CMK (cell line): Measurements from ENCODE around the gene ATRN.
"Not testable (repeated sequence)": the region's sequence is repeated elsewhere in the genome, so short reads cannot be mapped to it uniquely, and the experiment has no call there.

Source experiments
- DNase-seq: peaks from one replicate; pipeline ENCODE4 v3.0.0-alpha.2; 2010; ENCODE audit warnings: low read depth

The ATRN gene

DNA sequence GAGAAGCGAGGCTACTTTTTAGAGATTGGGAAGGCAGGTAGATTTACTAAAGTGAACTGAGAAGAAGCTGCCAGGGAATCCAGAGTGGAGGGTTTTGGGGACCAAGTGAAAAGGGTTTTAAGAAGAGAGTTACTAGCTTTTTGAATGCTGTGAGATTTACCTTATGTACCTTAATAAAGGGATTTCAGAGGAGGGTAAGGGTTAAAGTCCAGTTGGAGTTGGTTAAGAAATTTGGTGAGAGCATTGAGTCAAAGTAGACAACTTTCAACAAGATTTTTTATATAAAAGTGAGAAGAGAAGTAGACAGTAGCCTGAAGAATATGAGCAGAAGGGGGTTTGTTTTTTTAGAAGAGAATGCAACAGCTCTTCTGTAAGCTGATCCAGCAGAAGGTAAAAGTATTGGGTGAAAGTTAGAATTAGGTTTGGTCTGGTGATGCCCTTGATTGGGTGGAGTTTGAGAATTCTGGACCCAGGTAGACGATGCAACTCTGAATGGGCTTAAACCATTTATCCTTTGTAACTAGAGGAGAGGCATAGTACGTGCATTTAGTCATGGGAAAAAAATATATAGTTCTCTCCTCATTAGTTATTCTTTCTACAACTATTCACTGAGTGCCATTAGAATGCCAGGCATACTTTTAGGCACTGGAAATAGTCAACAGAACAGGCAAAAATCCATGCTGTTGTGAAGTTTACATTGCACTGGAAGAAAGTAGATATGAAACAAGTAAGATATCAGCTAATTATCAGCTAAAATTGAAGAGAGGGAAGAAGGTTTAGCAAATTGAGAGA, 44.8 kb downstream of the ATRN start:
- DNase-seq, result no peak

DNA sequence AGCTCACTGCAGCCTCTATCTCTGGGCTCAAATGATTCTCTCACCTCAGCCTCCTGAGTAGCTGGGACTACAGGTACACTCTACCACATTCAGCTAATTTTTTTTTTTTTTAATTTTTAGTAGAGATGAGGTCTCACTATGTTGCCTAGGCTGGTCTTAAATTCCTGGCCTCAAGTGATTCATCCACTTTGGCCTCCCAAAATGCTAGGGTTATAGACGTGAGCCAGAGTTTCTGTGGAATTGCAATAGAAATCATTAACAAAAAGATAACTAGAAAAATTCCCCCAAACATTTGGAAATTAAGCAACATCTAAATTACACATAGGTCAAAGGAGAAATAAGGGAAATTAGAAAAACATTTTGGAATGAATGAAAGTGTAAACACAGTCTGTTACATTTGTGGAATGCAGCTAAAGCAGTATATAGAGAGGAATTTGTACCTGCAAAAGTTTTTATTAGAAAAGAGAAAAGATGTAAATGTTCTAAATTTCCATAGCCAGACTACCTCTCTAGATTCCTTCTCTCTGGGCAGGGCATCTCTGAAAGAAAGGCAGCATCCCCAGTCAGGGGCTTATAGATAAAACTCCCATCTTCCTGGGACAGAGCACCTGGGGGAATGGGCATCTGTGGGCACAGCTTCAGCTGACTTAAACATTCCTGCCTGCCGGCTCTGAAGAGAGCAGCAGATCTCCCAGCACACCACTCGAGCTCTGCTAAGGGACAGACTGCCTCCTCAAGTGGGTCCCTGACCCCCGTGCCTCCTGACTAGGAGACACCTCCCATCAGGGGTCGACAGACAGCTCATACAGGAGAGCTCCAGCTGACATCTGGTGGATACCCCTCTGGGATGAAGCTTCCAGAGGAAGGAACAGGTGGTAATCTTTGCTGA, 51.3 kb downstream of the ATRN start:
- no peak for DNase-seq

DNA sequence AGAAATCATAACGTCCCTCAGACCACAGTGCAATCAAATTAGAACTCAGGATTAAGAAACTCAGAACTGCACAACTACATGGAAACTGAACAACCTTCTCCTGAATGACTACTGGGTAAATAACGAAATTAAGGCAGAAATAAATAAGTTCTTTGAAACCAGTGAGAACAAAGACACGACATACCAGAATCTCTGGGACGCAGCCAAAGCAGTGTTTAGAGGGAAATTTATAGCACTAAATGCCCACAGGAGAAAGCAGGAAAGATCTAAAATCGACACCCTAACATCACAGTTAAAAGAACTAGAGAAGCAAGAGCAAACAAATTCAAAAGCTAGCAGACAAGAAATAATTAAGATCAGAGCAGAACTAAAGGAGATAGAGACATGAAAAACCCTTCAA, 53.9 kb downstream of the ATRN start:
- not testable (repeated sequence) for DNase-seq

DNA sequence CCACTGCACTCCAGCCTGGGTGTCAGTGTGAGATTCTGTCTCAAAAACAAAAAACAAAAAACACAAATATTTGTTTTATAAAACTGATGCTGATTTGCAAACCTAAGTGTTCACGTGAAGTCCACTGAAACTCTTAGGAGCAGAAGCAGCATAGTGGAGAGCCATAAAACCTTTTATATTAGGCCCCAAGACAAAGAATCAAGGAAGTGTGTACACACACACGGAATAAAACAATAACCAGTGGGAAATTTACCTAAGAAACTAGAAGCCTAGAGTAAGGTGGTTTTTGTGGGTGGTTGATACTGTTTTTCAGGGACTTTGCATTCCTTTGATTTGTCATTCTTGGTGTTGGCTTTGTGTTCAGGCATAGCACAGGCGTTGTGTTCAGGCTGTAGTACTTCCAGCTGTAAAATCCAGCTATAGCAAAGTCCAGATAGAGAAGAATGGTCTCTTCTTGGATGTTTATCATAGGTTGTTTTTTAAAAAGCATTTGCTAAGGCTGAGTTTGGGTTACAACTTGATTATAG, 61.3 kb downstream of the ATRN start:
- no peak for DNase-seq

DNA sequence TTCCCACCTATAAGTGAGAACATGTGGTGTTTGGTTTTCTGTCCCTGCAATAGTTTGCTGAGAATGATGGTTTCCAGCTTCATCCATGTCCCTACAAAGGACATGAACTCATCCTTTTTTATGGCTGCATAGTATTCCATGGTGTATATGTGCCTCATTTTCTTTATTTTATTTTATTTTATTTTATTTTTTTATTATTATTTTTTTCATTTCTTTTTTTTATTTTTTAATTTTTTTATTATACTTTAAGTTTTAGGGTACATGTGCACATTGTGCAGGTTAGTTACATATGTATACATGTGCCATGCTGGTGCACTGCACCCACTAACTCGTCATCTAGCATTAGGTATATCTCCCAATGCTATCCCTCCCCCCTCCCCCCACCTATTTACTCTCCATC, 66.9 kb downstream of the ATRN start:
- not testable (repeated sequence) for DNase-seq

DNA sequence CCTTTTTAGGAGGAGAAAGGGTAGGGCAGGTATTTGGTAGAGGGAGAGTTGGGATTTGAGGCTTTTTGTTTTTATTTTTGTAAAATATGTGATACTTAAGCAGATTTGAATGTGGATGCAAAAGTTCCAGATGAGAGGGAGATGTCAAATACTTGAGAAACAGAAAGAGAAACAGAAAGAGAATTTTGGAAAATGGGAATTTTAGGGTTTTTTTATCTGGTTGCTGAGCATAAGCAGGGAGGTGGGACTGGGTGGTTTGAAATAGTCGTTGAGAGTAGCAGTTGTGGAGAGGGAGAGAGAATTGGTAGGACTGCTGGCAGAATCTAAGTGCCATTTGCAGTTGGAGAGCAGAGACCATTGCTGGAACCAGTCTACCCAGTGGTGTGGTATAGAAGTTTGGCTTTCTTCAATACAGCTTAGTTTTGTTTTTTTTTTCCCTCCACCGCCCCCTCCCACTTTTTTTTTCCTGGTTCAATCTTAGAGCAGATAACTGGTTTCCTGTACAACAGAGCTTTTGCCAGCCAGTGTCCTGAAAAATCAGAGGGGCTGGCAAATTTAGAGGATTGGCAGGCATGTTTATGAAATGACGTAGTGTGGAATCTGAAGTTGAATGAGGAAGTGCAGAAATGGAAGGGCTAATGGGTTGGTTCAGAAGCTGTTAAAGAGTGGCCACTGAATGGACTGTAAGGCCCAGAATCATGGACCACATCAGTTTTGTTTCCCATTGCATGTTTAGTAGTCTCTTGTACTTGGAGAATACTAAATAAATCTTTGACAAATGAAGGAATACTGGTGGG, 68.7 kb downstream of the ATRN start:
- DNase-seq, result no peak

DNA sequence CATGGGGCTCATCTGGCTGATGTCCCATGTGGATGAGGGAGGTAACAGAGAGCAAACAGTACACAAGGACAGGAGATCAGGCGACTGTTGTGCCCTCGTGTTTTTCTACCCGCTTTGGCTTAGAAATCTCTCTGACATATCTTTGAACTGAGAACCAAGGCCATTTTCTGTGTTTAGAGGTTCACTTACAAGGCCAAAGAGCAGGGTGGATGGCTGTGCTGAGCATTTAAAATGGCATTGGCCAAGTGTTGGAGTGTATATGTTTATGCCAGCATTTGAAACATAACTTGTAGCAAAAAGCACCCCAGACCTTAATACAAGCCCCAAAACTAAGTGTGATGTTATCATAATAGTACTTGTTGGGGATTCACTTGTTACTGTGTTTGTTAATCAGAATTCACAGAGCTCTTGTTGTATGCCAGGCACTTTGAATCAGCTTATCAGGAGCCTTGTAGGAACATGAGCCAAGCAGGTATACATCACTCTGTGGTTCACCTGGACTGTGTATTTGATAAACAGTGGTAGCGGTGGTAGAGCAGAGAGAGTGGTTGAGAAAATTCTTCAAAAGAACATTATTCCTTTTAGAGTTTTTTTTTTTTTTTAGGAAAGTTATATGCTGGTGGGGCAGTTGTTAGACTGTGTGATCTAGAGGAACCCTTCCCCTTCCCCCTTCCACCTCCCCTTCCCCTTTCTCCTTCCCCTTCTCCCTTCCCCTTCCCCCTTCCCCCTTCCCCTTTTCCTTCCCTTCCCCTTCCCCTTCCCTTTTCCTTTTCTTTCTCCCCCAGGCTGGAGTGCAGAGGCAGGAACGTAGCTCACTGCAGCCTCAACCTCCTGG, 71.3 kb downstream of the ATRN start:
- DNase-seq, result no peak

DNA sequence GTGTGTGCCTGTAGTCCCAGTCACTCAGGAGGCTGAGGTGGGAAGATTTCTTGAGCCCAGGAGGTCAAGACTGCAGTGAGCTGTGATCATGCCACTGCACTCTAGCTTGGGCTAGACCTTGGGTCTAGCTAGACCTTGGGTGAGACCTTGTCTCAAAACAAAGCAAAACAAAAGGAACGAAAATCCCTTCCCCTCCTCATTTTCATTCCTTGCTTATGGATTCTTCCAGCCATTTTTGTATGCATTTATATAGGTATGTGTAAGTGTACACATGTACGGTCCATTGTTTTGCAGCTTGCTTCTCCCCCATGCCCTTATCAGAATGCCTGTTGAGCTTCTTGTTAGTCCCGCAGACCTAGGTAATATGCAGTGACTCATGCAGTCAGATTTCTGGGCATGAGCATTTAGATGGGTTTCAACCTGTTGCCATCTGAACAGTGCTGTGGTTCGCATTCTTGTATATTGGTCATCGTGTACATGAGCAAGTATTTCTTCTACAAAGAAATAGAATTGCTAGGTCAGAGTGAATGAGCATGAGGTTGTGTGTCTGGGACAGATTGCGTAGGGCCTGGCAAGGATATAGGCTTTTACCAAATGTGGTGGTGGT, 73.2 kb downstream of the ATRN start:
- DNase-seq, result no peak

DNA sequence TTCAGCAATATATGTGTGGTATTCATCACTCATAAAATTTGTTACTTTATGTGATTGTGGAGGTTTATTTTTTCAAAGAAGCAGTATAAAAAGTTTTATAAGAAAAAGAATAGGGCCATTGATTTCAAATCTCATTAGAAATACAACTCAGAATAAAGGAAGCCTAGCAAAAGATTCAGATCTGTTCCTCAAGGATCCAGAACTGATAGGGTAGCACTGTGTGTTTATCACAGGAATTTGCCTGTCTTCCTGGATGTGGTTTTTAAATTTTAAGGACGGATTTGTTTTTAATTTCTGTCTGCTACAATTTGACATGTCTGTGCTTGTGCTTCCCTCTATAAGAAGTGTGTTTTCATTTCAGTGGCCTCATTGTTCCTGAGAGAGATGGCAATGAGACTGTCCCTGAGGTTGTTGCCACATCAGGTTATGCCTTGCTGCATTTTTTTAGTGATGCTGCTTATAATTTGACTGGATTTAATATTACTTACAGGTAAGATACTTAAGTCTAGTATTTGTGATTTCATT, 74.6 kb downstream of the ATRN start:
- no peak for DNase-seq

DNA sequence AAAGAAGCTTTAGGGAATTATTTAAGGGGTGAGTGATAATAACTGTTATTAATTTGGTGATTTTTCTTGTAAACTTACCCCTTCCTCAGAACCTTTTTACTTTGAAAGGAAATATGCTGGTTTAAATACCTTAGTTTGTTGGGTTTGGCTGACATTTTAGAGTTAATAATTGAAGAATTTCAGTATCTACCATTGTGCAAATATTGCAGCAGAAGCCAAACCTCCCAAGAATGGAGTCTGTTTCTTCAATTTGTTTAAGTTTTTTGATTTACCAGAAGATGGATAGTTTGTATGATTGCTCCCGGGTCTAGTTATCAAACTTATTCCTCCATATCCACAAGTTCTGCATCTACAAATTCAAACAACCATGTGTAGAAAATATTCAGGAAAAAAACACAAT, 77.1 kb downstream of the ATRN start:
- DNase-seq, result no peak

DNA sequence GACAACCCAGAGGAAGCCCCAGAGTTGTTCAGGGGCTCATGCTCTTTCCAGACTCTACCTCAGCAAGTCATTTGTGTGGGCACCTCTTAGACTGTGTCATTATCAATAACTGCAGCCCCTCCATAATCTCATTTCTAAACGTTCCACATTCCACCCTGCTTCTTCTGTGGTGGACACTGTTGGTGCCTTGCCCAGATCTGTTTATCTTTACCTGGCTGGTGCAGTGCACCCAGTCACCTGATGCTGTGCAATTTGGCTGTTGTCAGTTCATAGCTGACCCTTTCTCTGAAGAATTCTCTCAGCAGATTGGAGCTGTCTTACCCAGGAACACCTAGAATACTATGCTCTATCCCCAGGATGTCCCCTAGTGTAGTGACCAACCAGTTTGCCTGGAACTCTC, 80.0 kb downstream of the ATRN start:
- DNase-seq, result no peak

DNA sequence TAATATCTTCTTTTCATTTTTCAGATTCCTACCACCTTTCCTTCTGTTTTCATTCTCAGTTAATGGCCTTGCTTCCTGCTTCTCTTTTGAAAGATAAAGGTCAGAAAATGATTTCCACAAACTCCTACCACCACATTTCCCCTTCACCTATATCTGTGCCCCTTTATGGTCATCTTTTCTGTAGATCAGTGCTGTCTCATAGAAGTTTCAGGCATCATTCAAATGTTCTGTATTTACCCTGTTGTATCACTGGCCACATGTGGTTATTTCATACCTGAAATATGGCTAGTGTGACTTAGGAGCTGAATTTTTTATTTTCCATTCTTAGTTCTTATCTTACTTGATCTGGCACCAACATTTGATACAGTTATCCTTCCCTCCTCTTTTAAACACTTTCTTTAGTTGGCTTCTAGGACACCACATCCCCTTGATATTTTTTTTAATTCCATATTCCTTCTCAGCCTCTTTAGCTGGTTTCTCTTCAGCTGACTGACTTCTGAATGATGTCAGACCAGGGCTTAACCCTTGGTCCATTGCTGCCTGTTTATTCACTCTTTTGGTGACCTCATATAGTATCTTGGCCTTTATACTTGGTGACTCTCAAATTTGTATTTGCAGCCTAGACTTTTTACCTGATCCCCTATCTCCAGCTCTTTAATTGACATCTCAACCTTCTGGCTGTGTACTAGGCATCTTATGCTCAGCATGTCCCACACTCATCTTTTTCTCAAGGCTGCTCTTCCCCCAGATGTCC, 81.0 kb downstream of the ATRN start:
- DNase-seq, result no peak

DNA sequence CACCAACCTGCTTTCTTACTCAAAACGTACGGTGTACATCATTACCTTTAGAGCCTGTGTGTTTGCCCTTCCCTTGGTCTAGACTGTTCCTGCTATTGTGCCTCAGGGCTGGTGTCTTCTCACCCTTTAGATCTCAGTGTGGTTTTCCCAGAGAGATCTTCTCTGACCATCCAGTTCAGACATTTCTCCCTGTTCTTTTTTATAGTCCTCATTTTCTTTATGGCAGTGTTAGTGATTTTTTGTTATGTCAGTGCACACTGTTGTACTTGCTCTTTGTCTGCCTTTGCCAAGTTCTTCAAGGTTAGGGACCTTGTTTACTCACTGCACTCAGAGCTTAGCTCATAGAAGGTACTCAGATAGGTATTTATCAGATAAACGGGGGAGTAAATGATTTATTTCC, 82.8 kb downstream of the ATRN start:
- no peak for DNase-seq

DNA sequence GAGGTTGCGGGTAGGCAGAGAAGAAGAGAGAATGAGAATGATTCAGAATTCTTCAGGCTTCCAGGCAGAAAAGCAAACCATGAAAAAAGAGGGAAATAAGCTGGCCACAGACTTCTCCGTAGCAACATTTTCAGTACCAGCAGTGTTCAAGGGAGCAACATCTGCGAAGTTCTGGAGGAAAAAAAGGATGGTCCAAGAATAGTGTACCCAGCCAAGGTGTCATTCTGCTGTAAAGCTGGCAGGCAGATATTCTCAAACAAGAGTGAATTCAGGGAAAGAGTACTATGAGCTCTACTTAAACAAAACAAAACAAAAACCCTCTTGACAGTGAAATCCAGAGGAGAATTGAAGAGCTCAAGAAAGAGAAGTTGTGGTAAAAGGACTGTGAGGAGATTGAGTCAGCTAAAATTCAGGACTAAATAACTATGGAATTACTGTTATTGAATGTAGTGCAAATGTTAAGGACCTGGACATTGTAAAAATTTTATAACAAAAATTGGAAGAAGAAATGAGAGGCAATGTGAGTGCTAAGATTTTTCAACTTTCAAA, 86.5 kb downstream of the ATRN start:
- no peak for DNase-seq

DNA sequence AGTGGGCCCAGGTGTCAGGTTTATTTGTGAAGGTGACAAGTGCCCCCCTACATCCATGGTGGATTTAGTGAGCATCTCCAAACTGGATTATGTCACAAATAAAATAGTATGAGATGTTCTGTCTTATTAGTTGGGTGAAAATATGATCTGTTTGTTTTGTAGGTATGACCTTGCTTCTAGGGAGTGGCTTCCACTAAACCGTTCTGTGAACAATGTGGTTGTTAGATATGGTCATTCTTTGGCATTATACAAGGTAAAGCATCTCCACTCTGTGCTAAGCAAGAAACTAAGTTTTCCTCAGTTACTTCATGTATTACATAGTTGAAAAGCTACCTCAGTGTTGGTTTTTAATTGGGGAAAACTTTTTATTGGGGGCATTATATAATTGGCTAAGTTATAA, 88.4 kb downstream of the ATRN start:
- no peak for DNase-seq

DNA sequence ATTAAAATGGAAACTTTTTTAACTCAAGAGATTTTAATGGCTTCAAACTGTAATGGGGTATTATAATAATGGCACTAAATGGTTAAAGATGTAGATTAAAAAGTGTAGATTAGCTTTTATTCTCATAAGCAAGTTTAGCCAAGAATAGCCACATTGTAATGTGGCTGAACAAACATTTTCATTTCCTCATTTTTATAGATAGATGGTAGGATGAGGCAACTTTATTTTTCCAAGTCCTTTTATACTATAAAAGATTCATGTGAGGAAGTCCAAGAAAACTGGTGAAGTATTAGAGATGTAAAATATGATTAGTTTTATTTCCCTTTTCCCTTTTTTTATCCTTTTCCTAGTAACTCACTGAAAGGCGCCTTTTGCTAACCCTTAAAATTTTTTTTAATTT, 88.8 kb downstream of the ATRN start:
- no peak for DNase-seq

DNA sequence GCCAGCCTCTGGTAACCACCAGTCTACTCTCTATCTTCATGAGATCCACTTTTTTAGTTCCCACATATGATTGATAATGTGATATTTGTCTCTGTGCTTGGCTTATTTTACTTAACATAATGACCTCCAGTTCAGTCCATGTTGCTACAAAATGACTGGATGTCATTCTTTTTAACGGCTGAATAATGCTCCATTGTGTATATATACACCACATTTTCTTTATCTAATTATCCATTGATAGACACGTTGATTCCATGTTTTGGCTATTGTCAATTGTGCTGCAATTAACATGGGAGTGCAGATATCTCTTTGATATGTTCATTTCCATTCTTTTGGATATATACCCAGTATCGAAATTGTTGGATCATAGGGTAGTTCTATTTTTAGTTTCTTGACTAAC, 89.3 kb downstream of the ATRN start:
- no peak for DNase-seq

DNA sequence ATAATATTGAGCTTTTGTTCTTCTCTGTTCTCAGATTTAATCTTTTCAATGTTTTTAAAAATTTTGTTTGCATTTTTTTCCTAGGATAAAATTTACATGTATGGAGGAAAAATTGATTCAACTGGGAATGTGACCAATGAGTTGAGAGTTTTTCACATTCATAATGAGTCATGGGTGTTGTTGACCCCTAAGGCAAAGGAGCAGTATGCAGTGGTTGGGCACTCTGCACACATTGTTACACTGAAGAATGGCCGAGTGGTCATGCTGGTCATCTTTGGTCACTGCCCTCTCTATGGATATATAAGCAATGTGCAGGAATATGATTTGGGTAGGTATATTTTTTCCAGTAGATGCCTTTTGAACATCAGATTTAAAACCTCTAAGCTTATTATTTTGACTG, 89.8 kb downstream of the ATRN start:
- DNase-seq, result no peak

DNA sequence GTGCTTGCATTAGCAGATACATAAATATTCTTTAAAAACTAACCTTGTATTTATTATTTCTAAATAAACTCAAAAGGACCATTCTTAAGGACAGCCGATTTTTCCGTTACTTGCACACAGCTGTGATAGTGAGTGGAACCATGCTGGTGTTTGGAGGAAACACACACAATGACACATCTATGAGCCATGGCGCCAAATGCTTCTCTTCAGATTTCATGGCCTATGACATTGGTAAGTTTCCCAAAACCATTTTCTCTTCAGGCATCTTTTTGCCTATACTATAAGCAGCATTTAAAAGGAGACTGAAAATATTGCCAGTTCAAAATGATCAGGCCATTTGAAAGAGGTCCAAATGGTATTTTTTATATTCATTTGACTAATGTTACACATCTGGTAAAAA, 92.3 kb downstream of the ATRN start:
- no peak for DNase-seq
